Endothelial cell of umbilical vein (primary cell): ENCODE results near the gene TAF10.

Source experiments
- EZH2 ChIP-seq: IDR thresholded peaks from 2 replicates; pipeline ENCODE4 v1.6.1; 2012; ENCODE audit warnings: borderline replicate concordance, low read depth, mild to moderate bottlenecking, moderate library complexity, low read length, inconsistent platforms; ENCODE audit not compliant: severe bottlenecking
- MYC ChIP-seq: IDR thresholded peaks from one replicate; pipeline ENCODE4 v1.6.1; 2011; ENCODE audit warnings: mild to moderate bottlenecking, low read depth, low read length
- POLR2A ChIP-seq: IDR thresholded peaks from 2 replicates; pipeline ENCODE4 v1.6.1; 2012; ENCODE audit warnings: low read depth, mild to moderate bottlenecking, control low read depth, low read length
- POLR2AphosphoS5 ChIP-seq: IDR thresholded peaks from 2 replicates; pipeline ENCODE4 v1.6.1; 2012; ENCODE audit warnings: low read depth, mild to moderate bottlenecking, control low read depth, low read length, moderate library complexity; ENCODE audit not compliant: insufficient read depth
- TF ChIP-seq, protein P1 (sequence below), 2 donors: IDR thresholded peaks; 1 replicate in 1 of 2; 2 replicates in 1 of 2; pipeline ENCODE4 v1.5.1; 2011; ENCODE audit warnings: low read length in 2 of 2, mild to moderate bottlenecking in 2 of 2, moderate library complexity in 2 of 2, control low read depth in 1 of 2, inconsistent platforms in 1 of 2, low read depth in 1 of 2; ENCODE audit not compliant: insufficient read depth in 1 of 2; ENCODE audit errors: extremely low read depth in 1 of 2
- TF ChIP-seq, protein P2 (sequence below): IDR thresholded peaks from 2 replicates; pipeline ENCODE4 v1.6.1; 2011; ENCODE audit not compliant: insufficient read depth, insufficient read length

DNA sequence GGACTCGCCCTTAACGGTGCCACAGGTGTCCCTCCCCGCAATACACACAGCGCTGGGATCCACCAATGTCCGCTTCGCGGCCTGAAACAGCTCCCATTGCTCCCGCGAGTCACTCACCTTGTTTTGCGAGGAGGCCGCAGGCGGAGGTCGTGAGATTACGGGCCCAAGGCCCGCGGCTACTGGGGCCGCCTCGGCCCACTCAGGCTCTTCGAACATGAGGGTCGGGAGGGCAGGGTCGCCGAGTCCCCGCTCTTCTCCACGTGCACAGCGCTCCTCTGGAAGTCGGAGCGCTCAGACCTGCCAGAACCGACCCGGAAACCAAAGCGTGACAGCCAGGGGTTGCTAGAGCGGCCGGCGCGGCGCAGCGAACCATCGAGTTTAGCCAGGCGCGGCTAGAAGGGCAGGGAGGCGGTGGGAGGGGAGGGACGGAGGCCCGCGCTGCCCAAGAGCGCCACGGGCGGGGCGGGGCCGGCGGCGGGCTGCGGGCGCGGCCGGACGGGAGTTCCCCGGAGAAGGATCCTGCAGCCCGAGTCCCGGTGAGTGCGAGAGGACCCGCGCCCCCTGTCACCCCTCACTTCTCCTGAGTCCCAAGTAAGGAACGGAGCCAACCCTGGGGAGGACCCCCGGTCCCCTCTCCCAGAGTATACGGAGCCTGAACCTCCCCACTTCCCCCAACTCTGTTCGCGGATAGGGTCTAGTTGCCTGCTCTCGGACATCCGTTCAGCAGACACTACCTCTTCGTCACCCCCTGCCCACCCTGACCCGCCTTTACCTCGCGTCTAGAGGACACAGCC lies 8.5 kb downstream of the TAF10 start, which contains the start of the genes ILK and RRP8:
- TF ChIP-seq, protein P1, sequence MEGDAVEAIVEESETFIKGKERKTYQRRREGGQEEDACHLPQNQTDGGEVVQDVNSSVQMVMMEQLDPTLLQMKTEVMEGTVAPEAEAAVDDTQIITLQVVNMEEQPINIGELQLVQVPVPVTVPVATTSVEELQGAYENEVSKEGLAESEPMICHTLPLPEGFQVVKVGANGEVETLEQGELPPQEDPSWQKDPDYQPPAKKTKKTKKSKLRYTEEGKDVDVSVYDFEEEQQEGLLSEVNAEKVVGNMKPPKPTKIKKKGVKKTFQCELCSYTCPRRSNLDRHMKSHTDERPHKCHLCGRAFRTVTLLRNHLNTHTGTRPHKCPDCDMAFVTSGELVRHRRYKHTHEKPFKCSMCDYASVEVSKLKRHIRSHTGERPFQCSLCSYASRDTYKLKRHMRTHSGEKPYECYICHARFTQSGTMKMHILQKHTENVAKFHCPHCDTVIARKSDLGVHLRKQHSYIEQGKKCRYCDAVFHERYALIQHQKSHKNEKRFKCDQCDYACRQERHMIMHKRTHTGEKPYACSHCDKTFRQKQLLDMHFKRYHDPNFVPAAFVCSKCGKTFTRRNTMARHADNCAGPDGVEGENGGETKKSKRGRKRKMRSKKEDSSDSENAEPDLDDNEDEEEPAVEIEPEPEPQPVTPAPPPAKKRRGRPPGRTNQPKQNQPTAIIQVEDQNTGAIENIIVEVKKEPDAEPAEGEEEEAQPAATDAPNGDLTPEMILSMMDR (IDR thresholded peaks at IDR 0.05; ENCODE audit: extremely low read depth in 1 of 2, insufficient read depth in 1 of 2, low read depth in 1 of 2, low read length in 2 of 2) = no peak
- peak; percentile 98 for TF ChIP-seq POLR2AphosphoS5
- TF ChIP-seq POLR2A = peak; percentile 87
- no peak for TF ChIP-seq EZH2
- TF ChIP-seq, protein P2, sequence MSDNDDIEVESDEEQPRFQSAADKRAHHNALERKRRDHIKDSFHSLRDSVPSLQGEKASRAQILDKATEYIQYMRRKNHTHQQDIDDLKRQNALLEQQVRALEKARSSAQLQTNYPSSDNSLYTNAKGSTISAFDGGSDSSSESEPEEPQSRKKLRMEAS = peak; percentile 59
- TF ChIP-seq MYC = peak; percentile 83
